Neural progenitor cell (in vitro differentiated cells): ENCODE results near the gene EPSTI1.

Experiments used
- EZH2 ChIP-seq: fragments of 200-600 bp; sonication (generic); IDR thresholded peaks from 2 replicates; pipeline ENCODE4 v1.6.1; 2017; ENCODE audit warnings: antibody characterized with exemption, mild to moderate bottlenecking, moderate library complexity
- EZH2phosphoT487 ChIP-seq: fragments of 200-600 bp; sonication (generic); IDR thresholded peaks from 2 replicates; pipeline ENCODE4 v1.6.1; 2017; ENCODE audit warnings: antibody characterized with exemption
- TF ChIP-seq, protein P1 (sequence below): fragments of 200-600 bp; sonication (generic); IDR thresholded peaks from 2 replicates; pipeline ENCODE4 v1.5.1; 2017; ENCODE audit warnings: antibody characterized with exemption, mild to moderate bottlenecking

DNA sequence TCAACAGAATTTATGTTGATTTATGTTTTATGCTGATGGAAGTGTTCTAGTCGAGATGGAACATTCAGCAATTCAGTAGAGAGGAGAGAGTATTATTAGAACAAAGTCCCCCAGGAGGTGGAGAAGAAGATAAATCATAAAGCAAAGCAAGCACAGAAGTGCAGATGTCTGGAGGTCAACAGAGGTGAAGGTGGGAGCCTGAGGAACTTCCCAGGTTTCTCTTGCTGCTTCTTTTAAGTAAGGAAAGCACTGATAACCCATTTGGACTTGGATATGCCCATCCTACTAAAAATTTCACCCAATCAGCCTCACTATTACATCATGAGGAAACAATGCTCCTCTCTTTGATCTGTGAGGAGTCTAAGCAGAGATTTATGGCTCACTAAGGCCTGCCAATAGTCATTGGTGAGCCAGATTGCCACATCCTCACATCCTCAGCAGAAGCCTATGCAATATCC, 98.8 kb downstream of the EPSTI1 start:
- TF ChIP-seq, protein P1, sequence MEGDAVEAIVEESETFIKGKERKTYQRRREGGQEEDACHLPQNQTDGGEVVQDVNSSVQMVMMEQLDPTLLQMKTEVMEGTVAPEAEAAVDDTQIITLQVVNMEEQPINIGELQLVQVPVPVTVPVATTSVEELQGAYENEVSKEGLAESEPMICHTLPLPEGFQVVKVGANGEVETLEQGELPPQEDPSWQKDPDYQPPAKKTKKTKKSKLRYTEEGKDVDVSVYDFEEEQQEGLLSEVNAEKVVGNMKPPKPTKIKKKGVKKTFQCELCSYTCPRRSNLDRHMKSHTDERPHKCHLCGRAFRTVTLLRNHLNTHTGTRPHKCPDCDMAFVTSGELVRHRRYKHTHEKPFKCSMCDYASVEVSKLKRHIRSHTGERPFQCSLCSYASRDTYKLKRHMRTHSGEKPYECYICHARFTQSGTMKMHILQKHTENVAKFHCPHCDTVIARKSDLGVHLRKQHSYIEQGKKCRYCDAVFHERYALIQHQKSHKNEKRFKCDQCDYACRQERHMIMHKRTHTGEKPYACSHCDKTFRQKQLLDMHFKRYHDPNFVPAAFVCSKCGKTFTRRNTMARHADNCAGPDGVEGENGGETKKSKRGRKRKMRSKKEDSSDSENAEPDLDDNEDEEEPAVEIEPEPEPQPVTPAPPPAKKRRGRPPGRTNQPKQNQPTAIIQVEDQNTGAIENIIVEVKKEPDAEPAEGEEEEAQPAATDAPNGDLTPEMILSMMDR = no peak
- TF ChIP-seq EZH2 (no peak), EZH2phosphoT487 (no peak)
